Endothelial cell (in vitro differentiated cells): ENCODE results near the gene SNX2. TPM values are rescaled to one million over a fixed set of nuclear protein-coding genes. Genes with fewer than 3 reads are reported as not detected.

ENCODE experiments used
- total RNA-seq: library from RNA; stranded (reverse); fragmentation: NEBNext Ultra II Directional; extraction: Animal tissue kit (Norgen Biotek cat#: 25700); gene quantifications from one replicate; pipeline ENCODE4 v1.2.1, GENCODE V29; 2021; ENCODE audit not compliant: unreplicated experiment

Gene SNX2
- total RNA-seq, 1 donor from 2014 or later = 90.5 TPM

Other genes with a start within 250 kb of the SNX2 start
- 16.1 TPM for gene SNX24, start 70.5 kb downstream of the SNX2 start, total RNA-seq